CD14-positive monocyte (primary cell): ENCODE data around the gene HIVEP3. TPM values are rescaled to one million over a fixed set of nuclear protein-coding genes. Genes with fewer than 3 reads are reported as not detected.

ENCODE experiments used
- DNase-seq, 3 donors: peaks; one replicate each; pipeline ENCODE4 v3.0.0-alpha.2; 2011 to 2022
- H2AFZ ChIP-seq: 2 replicates; pipeline ENCODE4 v1.6.0; 2012; ENCODE audit warnings: mild to moderate bottlenecking, low read depth, low read length, inconsistent platforms; ENCODE audit not compliant: insufficient read depth, poor library complexity, severe bottlenecking
- H3K27ac ChIP-seq, 2 donors: 1 replicate in 1 of 2; 2 replicates in 1 of 2; pipeline ENCODE4 v1.5.1; 2012 to 2013; ENCODE audit warnings: low read length in 2 of 2, control low read depth in 1 of 2, inconsistent platforms in 1 of 2, low read depth in 1 of 2, mild to moderate bottlenecking in 1 of 2
- H3K27me3 ChIP-seq, 2 donors: one replicate each; pipeline versions ENCODE4 v1.6.0 to v1.6.1; 2011 to 2013; ENCODE audit warnings: low read length in 2 of 2; ENCODE audit not compliant: control insufficient read depth in 2 of 2, insufficient read depth in 2 of 2
- H3K36me3 ChIP-seq, 2 donors: replicated peaks in 1 of 2; 1 replicate in 1 of 2; 2 replicates in 1 of 2; pipeline versions ENCODE4 v1.5.1 to v1.6.1; 2012 to 2013; ENCODE audit warnings: low read length in 2 of 2, control low read depth in 1 of 2, inconsistent platforms in 1 of 2, mild to moderate bottlenecking in 1 of 2; ENCODE audit not compliant: insufficient read depth in 2 of 2, control insufficient read depth in 1 of 2
- H3K4me1 ChIP-seq, 2 donors: 1 replicate in 1 of 2; 2 replicates in 1 of 2; pipeline versions ENCODE4 v1.5.1 to v1.6.1; 2012 to 2013; ENCODE audit warnings: low read length in 2 of 2, control low read depth in 1 of 2, inconsistent platforms in 1 of 2, mild to moderate bottlenecking in 1 of 2, moderate library complexity in 1 of 2; ENCODE audit not compliant: insufficient read depth in 2 of 2, control insufficient read depth in 1 of 2
- H3K4me2 ChIP-seq: replicated peaks from 2 replicates; pipeline ENCODE3; 2012; ENCODE audit warnings: low read length, moderate library complexity, mild to moderate bottlenecking; ENCODE audit not compliant: poor library complexity, severe bottlenecking; ENCODE audit errors: extremely low read depth
- H3K4me3 ChIP-seq, 3 experiments: fragments of 200-600 bp in 1 of 3; sonication (generic) in 1 of 3; replicated peaks in 1 of 3; 1 replicate in 2 of 3; 2 replicates in 1 of 3; pipeline ENCODE4 v1.5.1; 2011 to 2013; ENCODE audit warnings: low read length in 3 of 3, mild to moderate bottlenecking in 3 of 3, control low read depth in 2 of 3, low read depth in 2 of 3, inconsistent platforms in 1 of 3, moderate library complexity in 1 of 3
- H3K79me2 ChIP-seq: 2 replicates; pipeline ENCODE4 v1.6.0; 2012; ENCODE audit warnings: mild to moderate bottlenecking, control low read depth, inconsistent platforms, low read length, moderate library complexity; ENCODE audit not compliant: insufficient read depth
- H3K9ac ChIP-seq: 2 replicates; pipeline ENCODE4 v1.6.0; 2017; ENCODE audit warnings: low read length, mild to moderate bottlenecking; ENCODE audit not compliant: insufficient read depth, poor library complexity, severe bottlenecking
- H3K9me3 ChIP-seq, 2 donors: replicated peaks in 1 of 2; 1 replicate in 1 of 2; 2 replicates in 1 of 2; pipeline versions ENCODE4 v1.5.1 to v1.6.1; 2012 to 2013; ENCODE audit warnings: low read length in 2 of 2, control low read depth in 1 of 2; ENCODE audit not compliant: control insufficient read depth in 1 of 2, insufficient read depth in 1 of 2
- H4K20me1 ChIP-seq: 2 replicates; pipeline ENCODE4 v1.6.0; 2012; ENCODE audit warnings: mild to moderate bottlenecking, low read length, control low read depth, moderate library complexity; ENCODE audit not compliant: insufficient read depth
- H3K27ac Mint-ChIP-seq, 7 donors: one replicate each; pipeline ENCODE4 v1.8.0; 2020; ENCODE audit warnings: mild to moderate bottlenecking in 7 of 7, mixed read lengths in 7 of 7, moderate library complexity in 6 of 7, inconsistent platforms in 2 of 7
- H3K27me3 Mint-ChIP-seq, 3 donors: one replicate each; pipeline ENCODE4 v1.8.0; 2021 to 2022; ENCODE audit warnings: low read depth in 3 of 3, mild to moderate bottlenecking in 3 of 3, mixed read lengths in 3 of 3, moderate library complexity in 3 of 3, inconsistent platforms in 1 of 3
- H3K36me3 Mint-ChIP-seq, 2 donors: one replicate each; pipeline ENCODE4 v1.8.0; 2020; ENCODE audit warnings: mixed read lengths in 2 of 2, inconsistent platforms in 1 of 2, mild to moderate bottlenecking in 1 of 2
- H3K4me1 Mint-ChIP-seq: one replicate; pipeline ENCODE4 v1.8.0; 2020; ENCODE audit warnings: mild to moderate bottlenecking, mixed read lengths
- H3K4me3 Mint-ChIP-seq, 2 donors: one replicate each; pipeline ENCODE4 v1.8.0; 2020; ENCODE audit warnings: mild to moderate bottlenecking in 2 of 2, mixed read lengths in 2 of 2, moderate library complexity in 1 of 2
- H3K9me3 Mint-ChIP-seq, 7 donors: one replicate each; pipeline ENCODE4 v1.8.0; 2020 to 2022; ENCODE audit warnings: mixed read lengths in 7 of 7, mild to moderate bottlenecking in 6 of 7, moderate library complexity in 6 of 7, inconsistent platforms in 2 of 7
- WGBS: methylation state at CpG from one replicate; pipeline ENCODE4 v1.1.5; 2013; ENCODE audit warnings: missing lambda C conversion rate; ENCODE audit not compliant: insufficient coverage; 5-methylcytosine and 5-hydroxymethylcytosine counted together
- intact Hi-C, 2 donors: fragments of 100-400 bp; cut with micrococcal nuclease; formaldehyde crosslinking; loops; one replicate each; pipeline versions ENCODE4 v1.15.0 to v1.15.1; 2023
- polyA plus RNA-seq, 3 donors: library from polyadenylated mRNA; depleted of rRNA in 1 of 3; unstranded in 2 of 3; stranded (reverse) in 1 of 3; fragments of 300-500 nt in 2 of 3; fragments of >200 nt in 1 of 3; fragmentation: Illumina TruSeq in 2 of 3; gene quantifications; 1 replicate in 2 of 3; 2 replicates in 1 of 3; pipeline ENCODE4 v1.2.3, GENCODE V29; 2012 to 2021
- TF ChIP-seq, protein P1 (sequence below): fragments of 200-600 bp; IDR thresholded peaks from one replicate; pipeline ENCODE4 v1.8.0; 2022; ENCODE audit warnings: antibody characterized with exemption, mild to moderate bottlenecking

HIVEP3 gene
- polyA plus RNA-seq, 3 donors: 1.2 to 3.7 (median 1.8) TPM

DNA sequence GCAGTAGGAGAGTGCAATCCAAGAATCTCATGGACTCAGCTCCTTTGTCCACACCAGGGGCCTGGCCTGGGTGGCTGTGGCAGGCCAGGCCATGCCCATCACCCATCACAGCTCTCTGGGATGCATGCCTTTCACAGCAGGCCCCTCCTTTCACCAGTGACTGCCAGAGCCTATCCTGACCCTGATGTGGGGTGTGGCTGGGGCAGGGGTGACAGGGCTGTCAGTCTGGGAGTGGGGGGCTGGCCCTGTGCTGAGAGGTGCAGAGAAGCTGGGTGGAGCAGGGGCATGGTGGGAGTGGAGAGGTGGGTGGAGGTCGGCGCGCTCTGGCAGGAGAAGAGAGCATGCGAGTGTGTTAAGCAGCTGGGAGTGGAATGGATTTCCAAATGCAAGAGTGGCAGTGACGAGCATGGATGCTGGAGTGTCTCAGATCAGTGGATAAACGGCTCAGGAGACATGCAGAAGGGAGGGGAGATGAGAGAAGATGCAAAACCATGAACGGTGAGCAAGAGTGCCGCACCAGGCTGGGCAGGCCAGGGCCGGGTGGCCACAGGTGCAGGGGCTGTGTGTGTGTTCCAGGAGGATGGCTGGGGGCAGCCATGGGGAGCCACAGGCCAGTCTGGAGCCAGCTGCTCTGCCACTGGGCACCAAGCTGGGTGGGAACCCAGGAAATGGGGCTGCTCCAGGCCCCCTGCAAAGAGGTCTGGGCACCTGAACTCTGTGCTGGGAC is 394.6 kb downstream of the HIVEP3 start:
- no peak overlapping the region for H3K4me2 ChIP-seq
- no peak overlapping the region for H3K4me3 ChIP-seq
- H3K79me2 ChIP-seq: no peaks in the 10 kb centered on the region
- H4K20me1 ChIP-seq: peaks cover 5% of the 10 kb centered on the region
- H3K36me3 ChIP-seq: peaks cover 10 to 52% of the 10 kb centered on the region in 2 donors
- Mint-ChIP-seq H3K27me3 (peaks cover 1 to 3% (median 2%) of the 10 kb centered on the region in 3 donors), H3K4me1 (peaks cover 10% of the 10 kb centered on the region), H3K4me3 (no peak overlapping the region), H3K27ac (no peak overlapping the region), H3K9me3 (peaks cover 0 to 12% (median 1%) of the 10 kb centered on the region in 7 donors), H3K36me3 (peaks cover 38 to 39% of the 10 kb centered on the region in 2 donors)
- no peak overlapping the region for H3K9ac ChIP-seq
- H3K27me3 ChIP-seq: no peaks in the 10 kb centered on the region
- no peak overlapping the region for H3K27ac ChIP-seq
- no peak overlapping the region for H2AFZ ChIP-seq
- intact Hi-C loops: no loop called here
- TF ChIP-seq, protein P1, sequence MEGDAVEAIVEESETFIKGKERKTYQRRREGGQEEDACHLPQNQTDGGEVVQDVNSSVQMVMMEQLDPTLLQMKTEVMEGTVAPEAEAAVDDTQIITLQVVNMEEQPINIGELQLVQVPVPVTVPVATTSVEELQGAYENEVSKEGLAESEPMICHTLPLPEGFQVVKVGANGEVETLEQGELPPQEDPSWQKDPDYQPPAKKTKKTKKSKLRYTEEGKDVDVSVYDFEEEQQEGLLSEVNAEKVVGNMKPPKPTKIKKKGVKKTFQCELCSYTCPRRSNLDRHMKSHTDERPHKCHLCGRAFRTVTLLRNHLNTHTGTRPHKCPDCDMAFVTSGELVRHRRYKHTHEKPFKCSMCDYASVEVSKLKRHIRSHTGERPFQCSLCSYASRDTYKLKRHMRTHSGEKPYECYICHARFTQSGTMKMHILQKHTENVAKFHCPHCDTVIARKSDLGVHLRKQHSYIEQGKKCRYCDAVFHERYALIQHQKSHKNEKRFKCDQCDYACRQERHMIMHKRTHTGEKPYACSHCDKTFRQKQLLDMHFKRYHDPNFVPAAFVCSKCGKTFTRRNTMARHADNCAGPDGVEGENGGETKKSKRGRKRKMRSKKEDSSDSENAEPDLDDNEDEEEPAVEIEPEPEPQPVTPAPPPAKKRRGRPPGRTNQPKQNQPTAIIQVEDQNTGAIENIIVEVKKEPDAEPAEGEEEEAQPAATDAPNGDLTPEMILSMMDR: no peak
- peaks cover 0 to 3% of the 10 kb centered on the region in 2 donors for H3K9me3 ChIP-seq
- WGBS: 97% methylated on average over 9 of the region's 9 CpGs
- no peaks in the 10 kb centered on the region for H3K4me1 ChIP-seq
- no peak for DNase-seq

- H3K4me2 ChIP-seq: no peak overlapping the region
- WGBS: 82% methylated on average over 10 of the region's 10 CpGs
- H3K4me1 ChIP-seq: no peaks in the 10 kb centered on the region
- Mint-ChIP-seq H3K4me1 (peaks cover 10% of the 10 kb centered on the region), H3K27me3 (peaks cover 1 to 5% (median 3%) of the 10 kb centered on the region in 3 donors), H3K36me3 (peaks cover 42 to 45% of the 10 kb centered on the region in 2 donors), H3K9me3 (peaks cover 0 to 8% (median 1%) of the 10 kb centered on the region in 7 donors), H3K4me3 (peak overlapping the region in 1 of 2 donors; percentile 11), H3K27ac (peak overlapping the region in 1 of 7 donors; percentile 15)
- intact Hi-C loops: no loop called here
- peaks cover 8% of the 10 kb centered on the region for H4K20me1 ChIP-seq
- H3K27ac ChIP-seq: no peak overlapping the region
- no peaks in the 10 kb centered on the region for H3K79me2 ChIP-seq
- no peaks in the 10 kb centered on the region for H3K27me3 ChIP-seq
- no peak overlapping the region for H2AFZ ChIP-seq
- peaks cover 10 to 56% of the 10 kb centered on the region in 2 donors for H3K36me3 ChIP-seq
- no peak overlapping the region for H3K9ac ChIP-seq
- H3K9me3 ChIP-seq: peaks cover 0 to 3% of the 10 kb centered on the region in 2 donors
- no peak for DNase-seq
- no peak overlapping the region for H3K4me3 ChIP-seq
- TF ChIP-seq, protein P1: no peak
These were observed 395.7 kb downstream of the HIVEP3 start for GRCh38 chr1:41523071-41523470.
